ENCODE data around the gene NPAP1. TPM values are rescaled to one million over a fixed set of nuclear protein-coding genes. Genes with fewer than 3 reads are reported as not detected.

Gene NPAP1
- polyA plus RNA-seq, 3 donors, result not detected

- H3K27me3 ChIP-seq (ENCODE audit: control insufficient read depth in 2 of 2, insufficient read depth in 2 of 2, low read length in 2 of 2), result no peaks in the 10 kb centered on the region
- no peak for DNase-seq
- H3K9ac ChIP-seq (ENCODE audit: insufficient read depth, low read length, poor library complexity, severe bottlenecking), result no peak overlapping the region
- no peak overlapping the region for H2AFZ ChIP-seq (ENCODE audit: insufficient read depth, low read depth, low read length, poor library complexity, severe bottlenecking)
- H3K9me3 ChIP-seq (replicated peaks in 1 of 2; ENCODE audit: control insufficient read depth in 1 of 2, insufficient read depth in 1 of 2, low read length in 2 of 2), result peaks cover 4 to 8% of the 10 kb centered on the region in 2 donors
- H3K27ac Mint-ChIP-seq, result no peak overlapping the region
- no peaks in the 10 kb centered on the region for H3K79me2 ChIP-seq (ENCODE audit: insufficient read depth, low read length)
- H3K4me1 Mint-ChIP-seq, result no peaks in the 10 kb centered on the region
- no peaks in the 10 kb centered on the region for H3K4me1 ChIP-seq (ENCODE audit: control insufficient read depth in 1 of 2, insufficient read depth in 2 of 2, low read length in 2 of 2)
- no CpG with 5 or more reads among the region's 3 CpGs for WGBS (ENCODE audit: insufficient coverage)
- no peak for TF ChIP-seq CTCF (IDR thresholded peaks at IDR 0.05)
- H3K36me3 Mint-ChIP-seq, result no peaks in the 10 kb centered on the region
- H3K27ac ChIP-seq (ENCODE audit: low read depth in 1 of 2, low read length in 2 of 2), result no peak overlapping the region
- H3K4me3 Mint-ChIP-seq, result no peak overlapping the region
- peaks cover 4 to 12% (median 8%) of the 10 kb centered on the region in 7 donors for H3K9me3 Mint-ChIP-seq
- intact Hi-C loops (cut with micrococcal nuclease), result no loop called here
- H4K20me1 ChIP-seq (ENCODE audit: insufficient read depth, low read length), result no peaks in the 10 kb centered on the region
- H3K36me3 ChIP-seq (replicated peaks in 1 of 2; ENCODE audit: control insufficient read depth in 1 of 2, insufficient read depth in 2 of 2, low read length in 2 of 2), result no peaks in the 10 kb centered on the region
- H3K4me2 ChIP-seq (replicated peaks; ENCODE audit: extremely low read depth, low read length, poor library complexity, severe bottlenecking), result no peak overlapping the region
- no peak overlapping the region for H3K4me3 ChIP-seq (replicated peaks in 1 of 3; ENCODE audit: low read depth in 2 of 3, low read length in 3 of 3)
- peaks cover 0 to 2% (median 0%) of the 10 kb centered on the region in 3 donors for H3K27me3 Mint-ChIP-seq (ENCODE audit: low read depth in 3 of 3)
These were observed 20.6 kb downstream of the NPAP1 start for GRCh38 chr15:24696201-24696600.

DNA sequence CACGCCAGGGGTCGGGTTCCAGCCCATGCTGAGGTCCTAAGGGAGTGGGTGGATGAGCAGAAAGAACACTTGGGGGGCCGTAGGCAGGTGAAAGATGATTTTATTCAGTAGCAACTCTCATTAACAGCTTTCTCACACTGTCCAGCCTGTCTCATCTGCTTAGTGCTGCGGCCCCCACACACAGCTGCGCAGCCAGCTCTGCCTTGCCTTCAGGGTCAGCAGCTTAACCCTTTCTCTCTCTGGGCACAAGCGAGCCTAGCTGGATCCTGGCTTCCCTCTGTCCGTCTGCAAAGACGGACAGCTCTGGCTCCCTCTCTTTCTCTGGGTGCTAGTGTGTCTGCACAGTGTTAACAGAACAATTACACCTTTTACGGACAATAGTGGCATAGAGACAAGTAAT is 21.3 kb downstream of the NPAP1 start:
- no peak for TF ChIP-seq CTCF (IDR thresholded peaks at IDR 0.05)
- Mint-ChIP-seq H3K4me3 (no peak overlapping the region), H3K27ac (no peak overlapping the region), H3K27me3 (ENCODE audit: low read depth in 3 of 3) (peaks cover 0 to 2% (median 0%) of the 10 kb centered on the region in 3 donors), H3K9me3 (peaks cover 4 to 12% (median 7%) of the 10 kb centered on the region in 7 donors), H3K4me1 (no peaks in the 10 kb centered on the region), H3K36me3 (no peaks in the 10 kb centered on the region)
- H3K36me3 ChIP-seq (replicated peaks in 1 of 2; ENCODE audit: control insufficient read depth in 1 of 2, insufficient read depth in 2 of 2, low read length in 2 of 2), result no peaks in the 10 kb centered on the region
- H3K27ac ChIP-seq (ENCODE audit: low read depth in 1 of 2, low read length in 2 of 2), result no peak overlapping the region
- intact Hi-C loops (cut with micrococcal nuclease), result no loop called here
- H3K4me3 ChIP-seq (replicated peaks in 1 of 3; ENCODE audit: low read depth in 2 of 3, low read length in 3 of 3), result no peak overlapping the region
- H3K9me3 ChIP-seq (replicated peaks in 1 of 2; ENCODE audit: control insufficient read depth in 1 of 2, insufficient read depth in 1 of 2, low read length in 2 of 2), result peaks cover 4 to 5% of the 10 kb centered on the region in 2 donors
- WGBS (ENCODE audit: insufficient coverage), result 82% methylated on average over 7 of the region's 9 CpGs
- H3K27me3 ChIP-seq (ENCODE audit: control insufficient read depth in 2 of 2, insufficient read depth in 2 of 2, low read length in 2 of 2), result no peaks in the 10 kb centered on the region
- no peak overlapping the region for H3K9ac ChIP-seq (ENCODE audit: insufficient read depth, low read length, poor library complexity, severe bottlenecking)
- no peak for DNase-seq
- no peaks in the 10 kb centered on the region for H3K4me1 ChIP-seq (ENCODE audit: control insufficient read depth in 1 of 2, insufficient read depth in 2 of 2, low read length in 2 of 2)
- H2AFZ ChIP-seq (ENCODE audit: insufficient read depth, low read depth, low read length, poor library complexity, severe bottlenecking), result no peak overlapping the region
- H3K4me2 ChIP-seq (replicated peaks; ENCODE audit: extremely low read depth, low read length, poor library complexity, severe bottlenecking), result no peak overlapping the region
- no peaks in the 10 kb centered on the region for H4K20me1 ChIP-seq (ENCODE audit: insufficient read depth, low read length)
- no peaks in the 10 kb centered on the region for H3K79me2 ChIP-seq (ENCODE audit: insufficient read depth, low read length)
